Stimulated activated CD8-positive, alpha-beta memory T cell treated with anti-CD3 and anti-CD28 coated beads, Interleukin-4, amount 100 ng/mL, for 48 hours (primary cell): ENCODE data around the gene GHRL.
"Not testable (repeated sequence)": the region's sequence is repeated elsewhere in the genome, so short reads cannot be mapped to it uniquely, and the experiment has no call there.

Experiments used
- DNase-seq: peaks from one replicate; pipeline ENCODE4 v3.0.0-alpha.2; 2020

The GHRL gene

DNA sequence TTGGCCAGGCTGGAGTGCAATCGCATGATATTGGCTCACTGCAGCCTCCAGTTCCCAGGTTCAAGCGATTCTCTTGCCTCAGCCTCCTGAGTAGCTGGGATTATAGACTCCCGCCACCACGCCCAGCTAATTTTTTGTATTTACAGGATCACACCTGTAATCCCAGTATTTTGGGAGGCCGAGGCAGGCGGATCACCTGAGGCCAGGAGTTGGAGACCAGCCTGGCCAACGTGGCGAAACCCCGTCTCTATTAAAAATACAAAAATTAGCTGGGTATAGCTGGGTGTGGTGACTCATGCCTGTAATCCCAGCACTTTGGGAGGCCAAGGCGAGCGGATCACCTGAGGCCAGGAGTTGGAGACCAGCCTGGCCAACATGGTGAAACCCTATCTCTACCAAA lies 20.3 kb downstream of the GHRL start:
- not testable (repeated sequence) for DNase-seq

DNA sequence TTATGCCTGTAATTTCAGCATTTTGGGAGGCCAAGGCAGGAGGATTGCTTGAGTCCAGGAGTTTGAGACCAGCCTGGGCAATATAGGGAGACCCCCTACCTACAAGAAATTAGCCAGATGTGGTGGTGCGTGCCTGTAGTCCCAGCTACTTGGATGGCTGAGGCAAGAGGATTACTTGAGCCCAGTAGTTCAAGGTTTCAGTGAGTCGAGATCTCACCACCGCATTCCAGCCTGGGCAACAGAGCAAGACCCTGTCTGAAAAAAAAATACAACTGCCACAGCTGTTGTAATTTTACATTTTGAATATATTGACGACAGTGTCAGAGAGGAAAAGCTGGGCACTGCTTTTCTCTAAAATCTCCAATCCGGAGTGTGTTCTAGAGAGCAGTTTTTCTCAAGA lies 23.3 kb downstream of the GHRL start:
- no peak for DNase-seq

- no peak for DNase-seq
These were observed 23.8 kb downstream of the GHRL start for GRCh38 chr3:10268930-10269329.

DNA sequence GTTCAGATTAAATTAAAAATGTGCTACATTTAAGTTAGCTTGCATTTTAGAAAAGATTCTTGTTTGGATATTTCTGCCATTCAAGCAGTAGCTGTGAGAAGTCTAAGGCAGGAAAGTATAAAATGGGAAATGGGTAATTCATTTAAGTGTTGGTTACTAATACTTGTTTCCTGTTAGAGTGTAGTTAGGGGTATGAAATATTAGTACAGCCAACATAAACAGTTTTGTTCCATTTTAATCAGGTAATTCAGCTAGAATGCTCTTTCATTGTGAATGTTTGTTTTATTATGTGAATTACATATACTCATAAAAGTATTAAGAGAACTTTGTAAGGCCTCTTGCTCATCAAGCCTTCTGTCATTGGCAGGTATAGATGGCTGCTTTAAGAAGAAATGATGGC lies 24.6 kb downstream of the GHRL start:
- DNase-seq, result no peak

GRCh38 chr3:10266936-10267335 lies 25.8 kb downstream of the GHRL start:
- not testable (repeated sequence) for DNase-seq

DNA sequence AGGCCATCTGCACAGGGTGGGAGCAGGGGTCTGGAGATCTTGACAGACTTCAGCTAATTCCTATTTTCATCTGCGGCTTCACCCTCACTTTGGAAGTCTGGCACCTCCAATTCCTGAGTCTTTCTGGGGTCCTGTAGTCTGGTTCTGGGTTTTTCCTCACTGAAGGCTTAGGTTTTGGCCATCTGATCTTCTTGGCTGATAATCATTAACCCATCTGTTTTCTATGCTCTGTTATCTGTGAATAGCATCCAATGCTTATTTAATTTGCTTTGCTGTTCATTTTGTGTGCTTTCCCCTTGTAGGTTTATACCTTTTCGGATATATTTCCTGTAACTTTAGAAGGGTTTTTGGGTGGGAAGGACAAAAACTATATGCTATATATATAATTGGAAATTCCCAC lies 26.9 kb downstream of the GHRL start:
- DNase-seq, result no peak

DNA sequence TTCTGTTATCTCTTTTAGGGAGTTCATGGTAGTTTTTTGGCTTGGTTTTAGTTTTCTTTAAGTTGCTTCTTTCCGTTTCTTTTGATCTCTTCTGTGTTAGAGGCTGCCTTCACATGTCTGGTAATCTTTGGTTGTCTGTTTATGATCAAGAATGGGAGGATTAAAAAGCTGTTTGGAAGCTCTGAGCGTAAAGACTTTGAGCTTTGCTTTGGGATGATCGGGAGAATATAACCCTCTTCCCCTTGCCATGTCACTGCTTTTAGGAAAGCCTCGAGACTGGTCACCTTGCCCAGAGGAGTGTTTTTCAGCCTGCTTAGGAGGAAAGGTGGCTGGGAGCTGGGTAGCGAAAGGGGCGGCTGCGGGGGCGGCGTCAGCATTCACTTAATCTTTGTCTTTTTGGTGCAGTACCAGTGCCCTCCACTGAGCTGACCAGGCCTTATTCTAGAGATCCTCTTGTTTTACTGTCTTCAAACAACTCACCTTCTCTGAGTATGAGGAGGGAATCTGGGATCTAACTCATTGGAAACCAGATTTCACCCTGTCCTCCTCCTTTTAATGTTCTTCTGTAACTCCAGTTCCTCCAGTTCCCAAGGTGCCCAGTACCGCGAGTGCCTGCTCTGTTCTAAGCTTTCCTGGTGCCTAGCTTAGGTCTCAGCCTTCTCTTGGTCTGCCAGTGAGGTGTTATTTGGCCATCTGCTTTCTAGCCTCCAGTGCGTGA lies 28.9 kb downstream of the GHRL start:
- peak; percentile 82 for DNase-seq

DNA sequence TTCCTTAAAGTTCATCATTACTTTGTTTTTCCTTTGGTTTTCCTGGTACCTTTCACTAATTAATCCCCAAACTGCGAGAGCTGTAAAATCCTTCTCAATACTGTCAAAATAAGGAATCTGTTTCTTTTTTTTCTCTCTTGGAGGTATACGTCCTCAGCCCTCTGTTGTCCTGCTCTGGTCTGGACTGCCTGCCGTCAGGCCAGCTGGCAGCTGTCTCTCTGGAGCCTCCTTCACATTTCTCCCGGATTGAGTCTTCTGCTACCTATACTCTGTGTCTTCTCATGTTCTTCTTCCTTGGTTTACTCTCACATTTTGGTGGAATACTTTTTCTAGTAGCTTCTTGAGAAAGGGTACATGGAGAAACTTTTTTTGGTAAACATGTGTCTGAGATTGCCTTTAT lies 30.7 kb downstream of the GHRL start:
- no peak for DNase-seq

GRCh38 chr3:10260211-10260701 lies 32.5 kb downstream of the GHRL start:
- DNase-seq, result no peak

- DNase-seq, result no peak
These were observed 32.9 kb downstream of the GHRL start for GRCh38 chr3:10259798-10260197.

DNA sequence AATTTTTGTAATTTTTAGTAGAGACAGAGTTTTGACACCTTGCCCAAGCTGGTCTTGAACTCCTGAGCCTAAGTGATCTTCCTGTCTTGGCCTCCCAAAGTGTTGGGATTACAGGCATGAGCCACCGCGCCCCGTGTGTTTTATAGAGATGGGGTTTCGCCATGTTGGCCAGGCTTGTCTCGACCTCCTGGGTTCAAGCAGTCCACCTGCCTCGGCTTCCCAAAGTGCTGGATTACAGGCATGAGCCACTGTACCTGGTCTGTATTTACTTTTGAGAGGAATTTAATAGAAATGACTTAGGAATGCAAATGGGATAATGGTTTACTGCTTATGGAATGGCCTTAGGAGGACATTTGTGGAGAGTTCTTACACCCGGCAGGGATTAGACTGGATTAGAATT lies 33.7 kb downstream of the GHRL start:
- DNase-seq, result no peak

DNA sequence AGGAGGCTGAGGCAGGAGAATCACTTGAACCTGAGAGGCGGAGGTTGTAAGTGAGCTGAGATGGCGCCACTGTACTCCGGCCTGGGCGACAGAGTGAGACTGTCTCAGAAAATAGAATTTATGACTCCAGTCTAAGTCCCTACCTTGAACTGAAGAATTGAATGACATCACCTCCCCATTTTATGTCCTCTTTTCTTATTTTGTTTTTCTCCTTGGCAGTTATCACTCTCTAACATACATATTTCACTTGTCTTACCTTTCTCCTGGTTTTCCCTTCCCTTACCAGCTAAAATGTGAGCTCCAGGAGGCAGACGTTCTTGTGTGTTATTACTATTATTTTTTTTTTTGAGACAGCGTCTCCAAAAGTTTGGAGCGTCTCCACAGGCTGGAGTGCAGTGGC lies 36.9 kb downstream of the GHRL start:
- no peak for DNase-seq

- DNase-seq, result no peak
These were observed 39.0 kb downstream of the GHRL start for GRCh38 chr3:10253731-10254130.

DNA sequence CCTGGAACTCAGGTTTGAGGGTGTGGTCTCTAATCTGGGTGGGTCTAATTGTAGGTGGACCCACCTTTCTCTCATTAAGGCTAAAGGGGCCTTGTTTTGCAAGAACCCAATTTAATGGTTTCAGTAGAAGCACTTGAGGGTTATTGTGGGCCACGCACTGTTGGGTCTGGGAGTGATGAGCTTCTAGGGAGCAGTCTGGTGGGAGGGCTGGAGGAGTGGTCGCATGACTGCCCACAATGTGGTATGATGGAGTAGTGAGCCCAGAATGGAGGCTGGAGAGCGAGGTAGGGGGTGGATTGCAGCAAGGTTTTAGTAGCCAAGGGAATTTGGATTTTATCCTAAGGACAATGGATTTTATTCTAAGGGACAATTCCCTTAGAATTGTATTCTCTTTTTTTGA lies 41.7 kb downstream of the GHRL start:
- no peak for DNase-seq

GRCh38 chr3:10249833-10250232 lies 42.9 kb downstream of the GHRL start:
- DNase-seq, result no peak

- peak; percentile 84 for DNase-seq
These were observed 43.6 kb downstream of the GHRL start for GRCh38 chr3:10248984-10249748.

DNA sequence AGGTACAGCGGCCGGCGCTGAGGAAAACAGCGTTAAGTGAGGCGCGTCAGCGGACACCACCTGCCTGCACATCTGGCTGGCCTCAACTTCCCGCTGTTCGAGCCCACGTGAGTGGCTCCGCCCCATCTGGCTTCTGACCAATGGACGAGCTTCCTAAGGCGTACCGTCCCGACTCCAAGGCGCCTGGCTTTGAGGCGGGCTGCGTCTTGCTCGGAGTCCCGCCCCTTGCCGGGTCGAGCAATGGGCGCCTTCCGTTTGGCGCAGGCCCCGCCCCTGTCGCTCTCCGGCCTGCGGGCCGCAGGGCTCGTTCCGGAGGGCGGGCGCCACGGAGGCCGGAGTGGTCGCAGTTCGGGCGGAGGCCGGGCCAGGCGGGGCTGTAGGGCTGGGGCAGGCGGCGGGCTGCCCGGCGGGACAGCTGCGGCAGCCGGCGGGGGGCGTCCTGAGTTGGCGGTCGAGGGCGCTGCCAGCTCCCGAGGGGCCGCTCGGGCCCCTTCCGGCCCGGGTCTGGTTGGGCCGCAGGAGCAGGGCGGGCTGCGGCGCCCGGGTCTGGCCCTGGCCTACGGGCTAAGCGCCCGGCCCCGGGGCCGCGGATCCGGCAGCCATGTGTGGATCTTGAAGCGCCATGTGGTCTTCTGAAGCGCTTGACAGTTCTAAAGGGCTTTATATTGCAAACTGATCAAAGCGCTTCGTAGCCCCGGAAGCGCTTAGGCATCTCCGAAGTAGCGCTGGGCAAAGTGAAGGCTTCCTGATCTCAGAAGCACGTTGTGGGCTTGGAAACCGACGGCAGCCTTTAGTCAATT lies 44.4 kb downstream of the GHRL start, which contains the start of gene TATDN2:
Gene TATDN2 (plus strand): TSS at position 276 of the 800 bp plus-strand sequence. CDS start 742 bp downstream, outside the sequence.
- peak; percentile 94 for DNase-seq

GRCh38 chr3:10247679-10248183 lies 45.0 kb downstream of the GHRL start:
- DNase-seq, result no peak

GRCh38 chr3:10245081-10245712 lies 47.5 kb downstream of the GHRL start:
- no peak for DNase-seq

- no peak for DNase-seq
These were observed 48.7 kb downstream of the GHRL start for GRCh38 chr3:10244009-10244408.

GRCh38 chr3:10242182-10243065 lies 50.3 kb downstream of the GHRL start:
- DNase-seq, result peak; percentile 81

DNA sequence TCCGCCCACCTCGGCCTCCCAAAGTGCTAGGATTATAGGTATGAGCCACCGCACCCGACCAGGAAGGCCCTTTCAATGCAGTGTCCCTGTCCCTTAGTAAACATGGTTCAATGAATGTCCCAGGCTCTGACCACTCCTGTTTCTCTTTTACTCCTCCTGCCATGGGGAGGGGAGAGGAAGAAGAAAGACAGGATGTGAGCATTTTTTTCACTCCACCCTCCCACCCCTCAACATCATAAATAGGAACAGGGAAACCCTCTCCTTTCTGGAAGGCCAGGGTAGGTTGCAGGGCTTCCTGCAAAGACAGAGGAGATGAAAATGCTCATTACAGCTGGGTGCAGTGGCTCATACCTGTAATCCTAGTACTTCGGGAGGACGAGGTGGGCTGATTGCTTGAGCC lies 51.9 kb downstream of the GHRL start:
- DNase-seq, result no peak
